SU-DHL-6 (cell line): ENCODE measurements around the gene SPIRE2.

Experiments used
- EZH2phosphoT487 ChIP-seq: fragments of 200-600 bp; sonication (generic), shearing (Covaris generic); conservative IDR thresholded peaks from 2 replicates; pipeline ENCODE4 v1.6.1; 2018; ENCODE audit warnings: mild to moderate bottlenecking, antibody characterized with exemption, low read length, moderate library complexity, mixed read lengths
- TF ChIP-seq, protein P1 (sequence below): fragments of 200-600 bp; sonication (generic); IDR thresholded peaks from one replicate; pipeline ENCODE4 v1.5.1; 2017; ENCODE audit warnings: antibody characterized with exemption, mild to moderate bottlenecking, low read length, moderate library complexity; ENCODE audit not compliant: insufficient read depth, poor library complexity, severe bottlenecking

DNA sequence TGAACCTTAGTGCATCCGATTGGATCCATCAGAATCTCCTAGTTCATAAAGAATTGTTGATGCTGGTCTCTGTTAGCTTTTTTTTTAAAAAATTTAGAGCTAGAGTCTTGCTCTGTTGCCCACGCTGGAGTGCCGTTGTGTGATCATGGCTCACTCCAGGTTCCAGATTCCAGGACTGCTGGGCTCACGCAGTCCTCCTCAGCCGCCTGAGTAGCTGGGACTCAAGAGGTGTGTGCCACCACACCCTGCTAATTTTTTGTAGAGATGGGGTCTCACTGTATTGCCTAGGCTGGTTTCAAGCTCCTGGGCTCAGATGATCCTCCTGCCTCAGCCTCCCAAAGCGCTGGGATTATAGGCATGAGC is 53.1 kb downstream of the SPIRE2 start:
- TF ChIP-seq, protein P1, sequence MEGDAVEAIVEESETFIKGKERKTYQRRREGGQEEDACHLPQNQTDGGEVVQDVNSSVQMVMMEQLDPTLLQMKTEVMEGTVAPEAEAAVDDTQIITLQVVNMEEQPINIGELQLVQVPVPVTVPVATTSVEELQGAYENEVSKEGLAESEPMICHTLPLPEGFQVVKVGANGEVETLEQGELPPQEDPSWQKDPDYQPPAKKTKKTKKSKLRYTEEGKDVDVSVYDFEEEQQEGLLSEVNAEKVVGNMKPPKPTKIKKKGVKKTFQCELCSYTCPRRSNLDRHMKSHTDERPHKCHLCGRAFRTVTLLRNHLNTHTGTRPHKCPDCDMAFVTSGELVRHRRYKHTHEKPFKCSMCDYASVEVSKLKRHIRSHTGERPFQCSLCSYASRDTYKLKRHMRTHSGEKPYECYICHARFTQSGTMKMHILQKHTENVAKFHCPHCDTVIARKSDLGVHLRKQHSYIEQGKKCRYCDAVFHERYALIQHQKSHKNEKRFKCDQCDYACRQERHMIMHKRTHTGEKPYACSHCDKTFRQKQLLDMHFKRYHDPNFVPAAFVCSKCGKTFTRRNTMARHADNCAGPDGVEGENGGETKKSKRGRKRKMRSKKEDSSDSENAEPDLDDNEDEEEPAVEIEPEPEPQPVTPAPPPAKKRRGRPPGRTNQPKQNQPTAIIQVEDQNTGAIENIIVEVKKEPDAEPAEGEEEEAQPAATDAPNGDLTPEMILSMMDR: no peak
- no peak for TF ChIP-seq EZH2phosphoT487
